NCI-H524 treated with DMSO at 0.1 percent for 48 hours (cell line): ENCODE results near the gene PRKN.
"Not testable (repeated sequence)": the region's sequence is repeated elsewhere in the genome, so short reads cannot be mapped to it uniquely, and the experiment has no call there.

ENCODE experiments used
- DNase-seq: peaks from one replicate; lab custom pipeline; 2025; lab: John Stamatoyannopoulos, UW

Gene PRKN

GRCh38 chr6:161838306-161839035 is 889.1 kb downstream of the PRKN start:
- no peak for DNase-seq

GRCh38 chr6:161837854-161838253 is 889.7 kb downstream of the PRKN start:
- DNase-seq: no peak

GRCh38 chr6:161837449-161837735 is 890.2 kb downstream of the PRKN start:
- no peak for DNase-seq

- DNase-seq: no peak
These were observed 890.7 kb downstream of the PRKN start for GRCh38 chr6:161836643-161837448.

GRCh38 chr6:161835500-161836215 is 891.9 kb downstream of the PRKN start:
- no peak for DNase-seq

DNA sequence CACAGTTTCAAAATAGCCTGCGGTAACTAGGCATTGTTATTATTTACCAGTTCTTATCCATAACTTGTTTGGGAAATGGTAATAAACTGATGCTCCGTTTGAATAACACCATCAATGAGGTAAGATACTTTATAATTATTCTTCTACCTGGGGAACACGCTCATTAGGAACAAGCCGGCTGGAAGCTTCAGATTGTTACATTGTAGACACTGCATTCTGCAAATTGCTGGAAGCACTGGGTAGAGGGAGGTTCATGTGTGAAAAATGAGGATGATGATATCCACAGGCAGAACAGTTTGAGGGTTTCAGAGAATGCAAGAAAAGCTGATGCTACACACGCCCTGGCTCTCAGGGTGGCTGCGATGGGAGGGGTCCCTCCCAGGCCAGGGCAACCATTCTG is 893.1 kb downstream of the PRKN start:
- DNase-seq: no peak

GRCh38 chr6:161833099-161833860 is 894.3 kb downstream of the PRKN start:
- DNase-seq: no peak

DNA sequence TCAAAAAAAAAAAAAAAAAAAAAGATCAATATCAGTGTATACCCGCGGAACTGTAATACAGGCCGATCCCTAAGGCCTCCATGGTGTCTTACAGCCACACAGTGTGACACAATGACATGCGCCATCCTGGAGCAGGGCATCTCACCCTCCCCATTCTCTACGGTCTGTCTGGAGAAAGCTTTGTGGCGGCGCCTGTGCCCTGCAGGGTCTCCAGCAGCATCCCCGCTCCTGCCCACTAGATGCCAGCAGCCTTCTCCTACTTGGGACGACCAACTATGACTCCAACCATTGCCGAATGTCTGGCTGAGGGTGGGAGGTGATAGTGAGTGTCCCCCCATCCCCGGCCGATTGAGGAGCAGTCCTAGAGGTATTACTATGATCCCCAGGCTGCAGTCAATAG is 894.9 kb downstream of the PRKN start:
- no peak for DNase-seq

- no peak for DNase-seq
These were observed 896.5 kb downstream of the PRKN start for GRCh38 chr6:161830866-161831616.

- no peak for DNase-seq
These were observed 898.3 kb downstream of the PRKN start for GRCh38 chr6:161829291-161829729.

DNA sequence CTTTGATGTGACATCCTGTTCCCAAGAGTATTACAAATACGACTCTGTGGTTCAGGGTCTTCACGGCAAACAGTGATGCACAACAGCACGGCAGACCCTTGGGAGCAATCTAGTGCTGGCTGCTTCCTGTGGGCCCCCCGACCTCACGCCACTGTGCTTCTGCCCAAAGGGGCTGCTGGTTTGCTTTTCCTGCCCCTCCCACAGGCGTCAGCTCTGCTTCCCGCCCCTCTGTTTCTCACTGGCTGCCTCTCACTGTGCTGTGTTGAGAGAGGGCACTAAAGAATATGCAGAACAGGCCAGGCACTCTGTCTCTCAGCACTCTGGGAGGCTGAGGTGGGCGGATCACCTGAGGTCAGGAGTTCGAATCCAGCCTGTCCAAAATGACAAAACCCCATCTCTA is 899.2 kb downstream of the PRKN start:
- no peak for DNase-seq

DNA sequence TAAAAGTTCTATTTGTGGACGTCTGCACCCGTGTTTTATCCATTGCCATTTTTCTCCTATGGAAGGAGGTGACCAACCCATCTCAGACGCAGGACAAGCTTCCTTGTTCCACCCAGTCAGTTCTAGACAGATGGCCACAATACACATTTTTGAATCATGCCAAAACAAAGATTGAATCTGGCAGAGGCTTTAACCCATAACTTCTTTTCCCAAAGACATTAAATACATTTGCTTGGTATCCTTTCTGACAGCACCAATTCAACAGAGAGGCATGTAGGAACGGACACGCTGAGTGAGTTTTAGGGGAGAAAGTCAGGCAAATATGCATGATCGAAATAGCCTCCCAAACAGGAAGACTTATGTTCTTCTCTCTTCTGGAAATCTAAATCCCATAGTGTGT is 901.1 kb downstream of the PRKN start:
- DNase-seq: no peak

- not testable (repeated sequence) for DNase-seq
These were observed 905.4 kb downstream of the PRKN start for GRCh38 chr6:161822204-161822603.

- no peak for DNase-seq
These were observed 909.7 kb downstream of the PRKN start for GRCh38 chr6:161817881-161818280.

DNA sequence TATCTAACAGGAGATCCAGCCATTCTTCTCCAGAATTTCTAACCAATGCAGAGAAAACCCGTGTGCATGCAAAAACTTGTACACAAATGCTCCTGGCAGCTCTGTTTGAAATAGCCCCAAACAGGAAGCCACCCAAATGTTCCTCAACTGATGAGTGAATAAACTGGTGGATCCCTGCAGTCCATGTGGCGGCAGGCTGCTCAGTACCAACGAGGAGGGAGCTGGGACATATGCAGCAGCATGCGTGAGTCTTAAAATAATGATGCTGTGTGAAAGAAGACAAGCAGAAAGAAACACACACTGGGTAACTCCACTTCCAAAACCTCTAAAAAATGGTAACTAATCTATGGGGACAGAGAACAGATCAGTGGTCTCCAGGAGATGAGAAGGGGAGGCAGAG is 911.6 kb downstream of the PRKN start:
- no peak for DNase-seq

GRCh38 chr6:161813156-161813555 is 914.4 kb downstream of the PRKN start:
- DNase-seq: no peak

DNA sequence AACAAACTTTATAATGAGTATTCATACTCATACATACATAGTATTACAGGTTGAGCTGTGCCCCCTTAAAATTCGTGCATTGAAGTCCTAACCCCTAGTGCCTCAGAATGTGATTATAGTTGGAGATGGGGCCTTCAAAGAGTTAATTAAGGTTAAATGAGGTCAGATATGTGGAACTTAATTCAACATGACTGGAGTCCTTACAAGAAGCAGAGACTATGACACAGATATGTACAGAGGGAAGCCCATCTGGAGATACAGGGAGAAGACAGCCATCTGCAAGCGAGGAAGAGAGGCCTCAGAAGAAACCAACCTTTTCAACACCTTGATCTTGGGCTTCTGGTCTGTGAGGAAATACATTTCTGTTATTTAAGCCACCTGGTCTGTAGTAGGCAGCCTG is 917.6 kb downstream of the PRKN start:
- DNase-seq: no peak

DNA sequence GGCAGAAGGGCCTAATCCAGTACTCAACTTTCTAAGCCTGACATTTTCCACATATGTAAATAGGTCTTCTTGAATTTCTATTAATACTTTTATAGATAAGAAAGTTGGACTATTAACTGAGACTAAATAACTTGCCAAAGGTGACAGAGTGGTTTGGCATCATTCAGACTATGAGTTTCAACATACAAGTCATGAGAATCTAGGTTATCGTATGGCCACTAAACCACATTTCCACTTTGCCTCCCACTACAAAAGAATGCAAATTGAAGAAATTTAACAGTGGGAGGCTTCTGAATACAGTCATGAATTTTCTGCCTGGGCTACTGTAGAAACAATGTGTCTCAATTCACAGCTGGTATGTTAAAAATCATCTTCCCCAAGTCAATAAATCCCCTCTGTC is 922.7 kb downstream of the PRKN start:
- no peak for DNase-seq

- DNase-seq: no peak
These were observed 924.4 kb downstream of the PRKN start for GRCh38 chr6:161803131-161803530.

DNA sequence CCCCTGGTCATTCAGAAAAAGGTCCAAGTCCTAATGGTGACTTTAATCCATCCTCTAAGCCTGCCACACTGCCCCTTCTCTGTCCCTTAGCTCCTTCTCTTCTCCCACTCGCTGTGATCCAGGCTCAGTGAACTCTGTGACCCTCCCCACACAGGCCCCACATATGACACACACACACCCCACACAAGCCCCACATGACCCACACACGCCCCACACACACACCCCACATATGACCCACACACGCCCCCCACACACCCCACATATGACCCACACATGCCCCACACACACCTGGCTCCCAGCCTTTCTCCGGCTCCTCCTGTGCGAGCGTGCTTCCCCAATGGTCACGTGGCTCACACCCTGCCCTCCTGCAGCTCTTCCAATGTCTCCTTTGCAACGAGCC is 925.3 kb downstream of the PRKN start:
- DNase-seq: no peak

GRCh38 chr6:161798844-161799394 is 928.6 kb downstream of the PRKN start:
- no peak for DNase-seq
